ENCODE measurements around the gene NME5.

DNA sequence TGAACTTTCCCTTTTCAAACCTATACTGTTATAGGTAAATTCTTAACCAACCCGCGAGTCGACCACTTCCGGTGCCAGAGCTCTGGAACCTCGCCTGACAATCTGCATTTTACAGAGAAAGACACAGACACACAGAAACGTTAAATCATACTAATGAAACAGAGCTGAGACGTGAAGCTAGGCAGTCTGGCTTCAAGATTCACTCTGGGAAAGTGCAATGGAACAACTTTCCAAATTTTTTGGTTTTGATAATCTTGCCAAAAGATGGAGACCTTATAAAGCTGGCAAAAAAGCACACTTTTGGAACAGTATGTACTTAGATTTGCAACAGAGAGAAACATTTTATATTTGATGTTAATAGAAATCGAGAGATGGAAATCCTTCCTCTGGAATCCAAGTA, 71.3 kb downstream of the NME5 start:
- TF ChIP-seq, protein P1, sequence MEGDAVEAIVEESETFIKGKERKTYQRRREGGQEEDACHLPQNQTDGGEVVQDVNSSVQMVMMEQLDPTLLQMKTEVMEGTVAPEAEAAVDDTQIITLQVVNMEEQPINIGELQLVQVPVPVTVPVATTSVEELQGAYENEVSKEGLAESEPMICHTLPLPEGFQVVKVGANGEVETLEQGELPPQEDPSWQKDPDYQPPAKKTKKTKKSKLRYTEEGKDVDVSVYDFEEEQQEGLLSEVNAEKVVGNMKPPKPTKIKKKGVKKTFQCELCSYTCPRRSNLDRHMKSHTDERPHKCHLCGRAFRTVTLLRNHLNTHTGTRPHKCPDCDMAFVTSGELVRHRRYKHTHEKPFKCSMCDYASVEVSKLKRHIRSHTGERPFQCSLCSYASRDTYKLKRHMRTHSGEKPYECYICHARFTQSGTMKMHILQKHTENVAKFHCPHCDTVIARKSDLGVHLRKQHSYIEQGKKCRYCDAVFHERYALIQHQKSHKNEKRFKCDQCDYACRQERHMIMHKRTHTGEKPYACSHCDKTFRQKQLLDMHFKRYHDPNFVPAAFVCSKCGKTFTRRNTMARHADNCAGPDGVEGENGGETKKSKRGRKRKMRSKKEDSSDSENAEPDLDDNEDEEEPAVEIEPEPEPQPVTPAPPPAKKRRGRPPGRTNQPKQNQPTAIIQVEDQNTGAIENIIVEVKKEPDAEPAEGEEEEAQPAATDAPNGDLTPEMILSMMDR (conservative IDR thresholded peaks at IDR 0.05 in 1 of 2, IDR thresholded peaks at IDR 0.05 in 1 of 2; ENCODE audit: extremely low read depth in 1 of 2, insufficient read depth in 1 of 2, low read depth in 1 of 2, low read length in 2 of 2): no peak
- no peak for TF ChIP-seq EZH2 (IDR thresholded peaks at IDR 0.05; ENCODE audit: borderline replicate concordance, low read length)
